ENCODE measurements around the gene CTDSPL2. TPM values are rescaled to one million over a fixed set of nuclear protein-coding genes. Genes with fewer than 3 reads are reported as not detected.

Gene CTDSPL2
- total and polyA plus RNA-seq, 2 of the 8 experiments (the other 6 are each of a cell fraction or from before 2014, with no cell fraction given) = 25.2 to 64.7 TPM

DNA sequence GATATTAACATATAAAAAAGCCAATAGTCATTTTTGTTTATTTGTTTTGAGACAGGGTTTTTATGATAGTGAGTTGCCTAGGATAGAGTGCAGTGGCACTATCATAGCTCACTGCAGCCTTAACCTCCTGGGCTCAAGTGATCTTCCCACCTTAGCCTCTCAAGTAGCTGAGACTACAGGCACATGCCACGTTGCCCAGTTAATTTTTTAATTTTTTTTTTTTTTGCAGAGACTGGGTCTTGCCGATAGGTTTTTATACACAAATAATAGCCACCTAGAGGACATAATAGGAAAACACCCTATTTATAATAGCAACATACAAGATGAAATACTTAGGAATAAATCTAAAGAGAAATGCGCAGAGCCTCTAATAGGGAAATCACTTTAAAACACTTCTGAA, 122.8 kb downstream of the CTDSPL2 start:
- Histone ChIP-seq H2AK5ac (ENCODE audit: low read depth, low read length) (no peak overlapping the region), H2BK120ac (replicated peaks; ENCODE audit: low read depth, low read length) (no peak overlapping the region), H3K14ac (ENCODE audit: insufficient read length) (no peak overlapping the region), H3K23me2 (ENCODE audit: low read depth, low read length) (no peaks in the 10 kb centered on the region), H4K91ac (replicated peaks; ENCODE audit: insufficient read length, low read length) (no peak overlapping the region), H2BK15ac (ENCODE audit: low read length) (no peak overlapping the region), H3K9ac (replicated peaks in 1 of 4; ENCODE audit: extremely low read depth in 1 of 4, low read depth in 3 of 4, low read length in 3 of 4) (no peak overlapping the region), H3K79me1 (ENCODE audit: low read depth, low read length) (no peaks in the 10 kb centered on the region), H3K4me1 (replicated peaks in 1 of 4; ENCODE audit: control insufficient read depth in 3 of 4, insufficient read depth in 4 of 4, low read length in 3 of 4) (no peaks in the 10 kb centered on the region), H3K79me2 (ENCODE audit: control insufficient read depth in 1 of 2, insufficient read depth in 2 of 2, low read length in 2 of 2) (peaks cover 0 to 37% of the 10 kb centered on the region in 2 experiments; a peak in 3 of 4 replicates), H2BK12ac (ENCODE audit: low read depth, low read length) (no peak overlapping the region), H3K4me3 (ENCODE audit: extremely low read depth in 1 of 4, insufficient read depth in 2 of 4, low read depth in 3 of 4, low read length in 4 of 4) (no peak overlapping the region), H3K27me3 (replicated peaks in 1 of 4; ENCODE audit: control insufficient read depth in 3 of 4, extremely low read depth in 1 of 4, insufficient read depth in 3 of 4, low read length in 3 of 4) (no peaks in the 10 kb centered on the region), H3K27ac (ENCODE audit: low read depth, low read length) (no peak overlapping the region), H3K56ac (replicated peaks; ENCODE audit: insufficient read length, low read depth, low read length) (no peak overlapping the region), H3K36me3 (ENCODE audit: control insufficient read depth in 2 of 4, insufficient read depth in 4 of 4, low read length in 3 of 4) (peaks cover 3 to 38% (median 20%) of the 10 kb centered on the region in 4 experiments), H2AFZ (ENCODE audit: low read length) (no peak overlapping the region), H4K8ac (ENCODE audit: extremely low read depth, insufficient read depth, low read length) (no peak overlapping the region), H3K18ac (ENCODE audit: extremely low read depth, low read length) (no peak overlapping the region), H2BK5ac (ENCODE audit: low read depth, low read length) (no peak overlapping the region), H3K23ac (ENCODE audit: insufficient read length) (no peak overlapping the region), H4K20me1 (replicated peaks in 1 of 2; ENCODE audit: control insufficient read depth in 1 of 2, insufficient read depth in 2 of 2, low read length in 2 of 2) (peaks cover 0 to 5% of the 10 kb centered on the region in 2 experiments), H4K5ac (ENCODE audit: insufficient read length, low read depth, low read length) (no peak overlapping the region), H2BK20ac (ENCODE audit: low read length) (no peak overlapping the region), H3K9me3 (ENCODE audit: insufficient read depth in 2 of 2, low read depth in 1 of 2, low read length in 1 of 2) (no peaks in the 10 kb centered on the region), H3K4ac (replicated peaks; ENCODE audit: insufficient read length, low read depth, low read length) (no peak overlapping the region), H3K4me2 (ENCODE audit: insufficient read depth in 1 of 2, low read depth in 2 of 2, low read length in 2 of 2) (no peak overlapping the region)
- POLR2A ChIA-PET (ENCODE audit: partially characterized antibody) = interaction anchor here (0.8 to 1.7 kb wide), 2 partner anchors 13 kb away, joined by 3 to 5 read pairs; partner anchors contain the start of gene EIF3J
- no peak for FAIRE-seq
- CTCF ChIA-PET (ENCODE audit: partially characterized antibody) = interaction anchor here (0.6 to 1.7 kb wide), 10 partner anchors 8 to 403 kb away, joined by 3 to 6 read pairs (median 3); partner anchors contain the start of gene EIF3J
- no peak for DNase-seq (ENCODE audit: low read depth in 1 of 2, low spot score in 2 of 2)
- TF ChIP-seq EZH2 (IDR thresholded peaks at IDR 0.05; ENCODE audit: low read depth, low read length, severe bottlenecking) (no peak), PHF8 (conservative IDR thresholded peaks at IDR 0.05; ENCODE audit: low read depth, low read length) (no peak), CBX5 (IDR thresholded peaks at IDR 0.05; ENCODE audit: low read depth, low read length) (no peak), RBBP5 (IDR thresholded peaks at IDR 0.05; ENCODE audit: borderline replicate concordance, low read depth, low read length) (no peak)
- TF ChIP-seq, protein P1, sequence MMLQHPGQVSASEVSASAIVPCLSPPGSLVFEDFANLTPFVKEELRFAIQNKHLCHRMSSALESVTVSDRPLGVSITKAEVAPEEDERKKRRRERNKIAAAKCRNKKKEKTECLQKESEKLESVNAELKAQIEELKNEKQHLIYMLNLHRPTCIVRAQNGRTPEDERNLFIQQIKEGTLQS (IDR thresholded peaks at IDR 0.05; ENCODE audit: insufficient read depth, low read depth, low read length) = no peak
- 96% methylated on average over 3 of the region's 3 CpGs; no CpG with 5 or more reads in 1 of the 2 experiments for WGBS, 2 experiments (ENCODE audit: extremely low coverage in 1 of 2, insufficient coverage in 1 of 2, insufficient read length in 1 of 2, insufficient replicate concordance in 2 of 2, low coverage in 1 of 2, low lambda C conversion rate in 2 of 2, missing lambda C conversion rate in 1 of 2)
